Activated CD8-positive, alpha-beta T cell treated with anti-CD3 and anti-CD28 coated beads for 36 hours (primary cell): ENCODE measurements around the gene PIAS4. TPM values are rescaled to one million over a fixed set of nuclear protein-coding genes. Genes with fewer than 3 reads are reported as not detected.

Source experiments
- ATAC-seq: fragments of 200-7000 bp; cut with Tn5 transposase; one replicate; pipeline ENCODE4 v1.10.0; 2021; ENCODE audit warnings: mild to moderate bottlenecking, moderate library complexity
- CTCF ChIA-PET: fragments of 350-600 bp; sonication (Branson Sonifier 250); formaldehyde crosslinking; loops from one replicate; lab custom pipeline; 2021; ENCODE audit warnings: antibody characterized with exemption; lab: Charles Lee
- POLR2A ChIA-PET: fragments of 350-600 bp; sonication (Branson Sonifier 250); formaldehyde crosslinking; loops from one replicate; lab custom pipeline; 2021; ENCODE audit warnings: antibody characterized with exemption; lab: Charles Lee
- DNase-seq: peaks from one replicate; pipeline ENCODE4 v3.0.0-alpha.2; 2020
- H3K27ac Mint-ChIP-seq: one replicate; pipeline ENCODE4 v1.8.0; 2021; ENCODE audit warnings: mild to moderate bottlenecking, mixed read lengths
- H3K27me3 Mint-ChIP-seq: one replicate; pipeline ENCODE4 v1.8.0; 2021; ENCODE audit warnings: mixed read lengths
- H3K36me3 Mint-ChIP-seq: one replicate; pipeline ENCODE4 v1.8.0; 2021; ENCODE audit warnings: low read depth, mixed read lengths
- H3K4me1 Mint-ChIP-seq: one replicate; pipeline ENCODE4 v1.8.0; 2021; ENCODE audit warnings: low read depth, mixed read lengths
- H3K4me3 Mint-ChIP-seq: one replicate; pipeline ENCODE4 v1.8.0; 2021; ENCODE audit warnings: mild to moderate bottlenecking, moderate library complexity, mixed read lengths
- H3K9me3 Mint-ChIP-seq: one replicate; pipeline ENCODE4 v1.8.0; 2021; ENCODE audit warnings: mixed read lengths
- intact Hi-C: fragments of 100-400 bp; cut with micrococcal nuclease; formaldehyde crosslinking; loops from one replicate; pipeline ENCODE4 v1.10.0; 2022
- total RNA-seq, 2 experiments: library from RNA; stranded (reverse); gene quantifications; one replicate each; pipeline ENCODE4 v1.2.3, GENCODE V29; 2021
- TF ChIP-seq, protein P1 (sequence below): fragments of 200-600 bp; IDR thresholded peaks from one replicate; pipeline ENCODE4 v1.8.0; 2022; ENCODE audit warnings: antibody characterized with exemption, mild to moderate bottlenecking

Gene PIAS4
- total RNA-seq, 2 experiments from 2014 or later: 22.2 TPM

DNA sequence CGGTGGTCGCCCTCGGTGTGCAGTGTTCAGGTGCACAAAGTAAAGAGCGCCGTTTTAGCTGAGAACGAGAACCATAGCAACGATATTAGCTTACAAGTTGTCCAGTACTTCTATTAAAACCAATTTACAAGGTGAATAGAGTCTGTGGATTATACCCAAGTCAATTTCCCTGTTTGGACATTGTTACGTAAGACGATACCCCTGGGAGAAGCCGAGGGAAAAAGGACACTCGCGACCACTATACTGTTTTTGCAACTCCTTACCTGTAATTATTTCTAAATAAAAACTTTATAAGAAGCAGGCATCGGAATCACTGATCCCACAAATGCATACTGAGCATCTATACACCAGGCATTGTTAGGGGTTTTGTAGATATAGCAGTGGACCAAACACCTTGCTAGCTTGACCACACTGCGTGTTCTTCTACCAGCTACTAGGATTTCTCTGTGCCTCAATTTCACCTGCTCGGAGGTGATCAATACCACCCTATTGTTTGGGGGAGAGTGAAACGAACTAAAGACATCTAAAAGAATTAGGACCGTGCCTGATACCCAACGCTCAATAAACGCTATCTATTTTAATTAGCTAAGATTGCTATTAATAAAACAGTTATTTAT is 21.8 kb upstream of the PIAS4 start:
- H3K9me3 Mint-ChIP-seq: peaks cover under 1% of the 10 kb centered on the region
- peak overlapping the region; percentile 94 for H3K4me3 Mint-ChIP-seq
- peaks cover 49% of the 10 kb centered on the region for H3K4me1 Mint-ChIP-seq
- DNase-seq (no peak), ATAC-seq (no peak)
- no peaks in the 10 kb centered on the region for H3K27me3 Mint-ChIP-seq
- TF ChIP-seq, protein P1, sequence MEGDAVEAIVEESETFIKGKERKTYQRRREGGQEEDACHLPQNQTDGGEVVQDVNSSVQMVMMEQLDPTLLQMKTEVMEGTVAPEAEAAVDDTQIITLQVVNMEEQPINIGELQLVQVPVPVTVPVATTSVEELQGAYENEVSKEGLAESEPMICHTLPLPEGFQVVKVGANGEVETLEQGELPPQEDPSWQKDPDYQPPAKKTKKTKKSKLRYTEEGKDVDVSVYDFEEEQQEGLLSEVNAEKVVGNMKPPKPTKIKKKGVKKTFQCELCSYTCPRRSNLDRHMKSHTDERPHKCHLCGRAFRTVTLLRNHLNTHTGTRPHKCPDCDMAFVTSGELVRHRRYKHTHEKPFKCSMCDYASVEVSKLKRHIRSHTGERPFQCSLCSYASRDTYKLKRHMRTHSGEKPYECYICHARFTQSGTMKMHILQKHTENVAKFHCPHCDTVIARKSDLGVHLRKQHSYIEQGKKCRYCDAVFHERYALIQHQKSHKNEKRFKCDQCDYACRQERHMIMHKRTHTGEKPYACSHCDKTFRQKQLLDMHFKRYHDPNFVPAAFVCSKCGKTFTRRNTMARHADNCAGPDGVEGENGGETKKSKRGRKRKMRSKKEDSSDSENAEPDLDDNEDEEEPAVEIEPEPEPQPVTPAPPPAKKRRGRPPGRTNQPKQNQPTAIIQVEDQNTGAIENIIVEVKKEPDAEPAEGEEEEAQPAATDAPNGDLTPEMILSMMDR: no peak
- POLR2A ChIA-PET: interaction anchor here (0.6 to 7.8 kb wide), 20 partner anchors 10 to 669 kb away, joined by 3 to 131 read pairs (median 4); partner anchors contain the start of genes APBA3, DAPK3, MRPL54 and PIAS4
- H3K36me3 Mint-ChIP-seq: peaks cover 47% of the 10 kb centered on the region
- CTCF ChIA-PET: interaction anchor here (0.8 to 2.5 kb wide), 10 partner anchors 11 to 223 kb away, joined by 3 to 17 read pairs (median 4); partner anchors contain the start of genes DAPK3, MRPL54 and PIAS4
- H3K27ac Mint-ChIP-seq: peak overlapping the region; percentile 95
- intact Hi-C loops: loop anchor here (5.0 kb wide), 1 partner anchor 132 kb away; no protein-coding TSS in a partner anchor

DNA sequence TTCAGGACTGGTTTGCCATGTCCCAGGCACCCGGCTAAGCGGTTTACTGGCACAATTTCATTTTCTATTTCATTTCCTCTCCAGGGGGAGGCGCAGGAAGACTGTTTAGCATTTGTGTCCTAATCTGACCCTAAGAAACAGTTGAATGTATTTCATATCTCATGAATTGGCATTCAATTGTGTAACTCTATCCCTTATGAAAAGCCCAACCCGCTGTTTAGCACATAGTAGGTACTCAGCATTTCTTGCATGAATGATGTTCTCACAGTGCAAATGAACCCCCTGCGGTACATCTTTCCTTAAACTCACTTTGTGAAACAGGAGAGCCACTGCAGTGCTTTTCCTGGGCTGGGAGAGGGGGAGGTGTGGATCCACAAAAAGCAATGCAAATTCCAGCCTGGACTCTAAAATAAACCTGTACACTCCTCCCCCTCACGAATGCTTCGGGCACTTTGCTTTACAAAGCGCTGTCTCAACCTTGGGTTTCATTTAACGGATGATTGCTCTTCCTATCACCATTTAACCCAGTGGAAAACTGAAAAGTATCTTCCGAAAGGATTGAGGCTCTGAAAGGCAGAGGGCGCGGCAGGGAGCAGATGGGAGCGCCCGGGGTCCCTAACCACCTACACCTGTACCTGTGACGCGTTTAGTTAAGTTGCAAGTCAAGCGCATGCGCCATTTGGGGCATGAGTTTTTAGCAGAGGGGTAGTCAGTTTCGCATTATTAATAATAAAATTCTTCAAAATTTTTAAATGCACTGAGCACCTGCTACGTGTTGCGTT is 21.1 kb upstream of the PIAS4 start:
- intact Hi-C loops: loop anchor here (5.0 kb wide), 1 partner anchor 131 kb away; no protein-coding TSS in a partner anchor
- Mint-ChIP-seq H3K36me3 (peaks cover 42% of the 10 kb centered on the region), H3K9me3 (peaks cover 2% of the 10 kb centered on the region), H3K27me3 (no peaks in the 10 kb centered on the region), H3K4me1 (peaks cover 47% of the 10 kb centered on the region), H3K27ac (peak overlapping the region; percentile 95), H3K4me3 (peak overlapping the region; percentile 94)
- TF ChIP-seq, protein P1: peak; percentile 75
- ChIA-PET CTCF (interaction anchor here (1.0 to 2.5 kb wide), 8 partner anchors 11 to 216 kb away, joined by 3 to 17 read pairs (median 4); partner anchors contain the start of genes DAPK3 and PIAS4), POLR2A (interaction anchor here (1.9 to 7.8 kb wide), 9 partner anchors 8 to 225 kb away, joined by 7 to 131 read pairs (median 12); partner anchors contain the start of genes APBA3, DAPK3, MRPL54 and PIAS4)
- ATAC-seq: peak; percentile 40
- DNase-seq: peak; percentile 75

DNA sequence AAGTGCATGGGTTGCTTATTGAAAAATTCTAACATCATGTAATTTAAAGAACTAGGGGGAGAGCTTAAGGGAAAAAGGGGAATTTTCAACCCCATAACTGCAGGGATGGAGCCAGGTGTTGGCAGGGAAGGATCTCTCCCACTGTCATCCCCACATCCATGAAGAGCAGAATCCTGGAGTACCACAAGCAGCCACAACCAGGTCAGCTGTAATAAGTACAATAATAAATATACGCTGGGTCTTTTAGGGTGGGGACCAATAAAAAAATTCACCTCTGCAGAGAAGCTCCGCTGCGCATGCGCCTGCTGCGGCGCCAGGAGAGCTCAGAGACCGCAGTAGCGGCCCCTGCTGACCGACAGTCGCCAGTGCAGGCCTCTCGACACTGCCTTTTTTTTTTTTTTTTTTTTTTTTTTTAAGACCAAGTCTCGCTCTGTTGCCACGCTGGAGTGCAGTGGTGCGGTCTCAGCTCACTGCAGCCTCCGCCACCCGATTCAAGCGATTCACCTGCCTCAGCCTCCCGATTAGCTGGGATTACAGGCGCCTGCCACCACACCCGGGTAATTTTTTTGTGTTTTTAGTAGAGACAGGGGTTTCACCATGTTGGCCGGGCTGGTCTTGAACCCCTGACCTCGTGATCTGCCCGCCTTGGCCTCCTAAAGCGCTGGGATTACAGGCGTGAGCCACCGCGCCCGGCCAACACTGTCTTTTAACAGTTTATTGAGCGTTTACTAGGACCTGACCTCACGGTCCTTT is 19.7 kb upstream of the PIAS4 start:
- Mint-ChIP-seq H3K36me3 (peaks cover 28% of the 10 kb centered on the region), H3K27ac (peak overlapping the region; percentile 85), H3K27me3 (no peaks in the 10 kb centered on the region), H3K9me3 (peaks cover 2% of the 10 kb centered on the region), H3K4me3 (peak overlapping the region; percentile 94), H3K4me1 (peaks cover 34% of the 10 kb centered on the region)
- TF ChIP-seq, protein P1: peak; percentile 85
- CTCF ChIA-PET: interaction anchor here (0.7 to 1.8 kb wide), 17 partner anchors 9 to 266 kb away, joined by 3 to 12 read pairs (median 5); partner anchors contain the start of genes APBA3, DAPK3, MRPL54 and PIAS4
- POLR2A ChIA-PET: interaction anchor here (0.6 to 4.3 kb wide), 9 partner anchors 8 to 312 kb away, joined by 3 to 19 read pairs (median 6); partner anchors contain the start of genes DAPK3, MRPL54 and PIAS4
- peak; percentile 94 for DNase-seq
- intact Hi-C loops: loop anchor here (5.0 kb wide), 1 partner anchor 130 kb away; no protein-coding TSS in a partner anchor
- peak; percentile 63 for ATAC-seq

DNA sequence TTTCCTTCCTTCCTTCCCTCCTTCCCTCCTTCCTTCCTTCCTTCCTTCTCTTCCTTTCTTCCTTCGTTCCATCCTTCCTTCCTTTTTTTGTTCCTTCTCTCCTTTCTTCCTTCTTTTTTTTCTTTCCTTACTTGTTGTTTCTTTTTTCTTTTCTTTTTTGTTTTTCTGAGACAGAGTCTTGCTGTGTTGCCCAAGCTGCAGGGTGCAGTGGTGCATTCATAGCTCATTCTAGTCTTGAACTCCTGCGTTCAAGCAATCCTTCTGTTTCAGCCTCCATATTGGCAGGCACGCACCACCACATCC is 16.8 kb upstream of the PIAS4 start:
- TF ChIP-seq, protein P1: no peak
- H3K27me3 Mint-ChIP-seq: no peaks in the 10 kb centered on the region
- peaks cover 2% of the 10 kb centered on the region for H3K36me3 Mint-ChIP-seq
- ChIA-PET POLR2A (interaction anchor here (1.2 to 4.3 kb wide), 5 partner anchors 11 to 228 kb away, joined by 3 to 19 read pairs (median 3); partner anchors contain the start of genes DAPK3, MRPL54 and PIAS4), CTCF (interaction anchor here (0.9 to 2.6 kb wide), 4 partner anchors 10 to 216 kb away, joined by 3 to 9 read pairs (median 4); partner anchors contain the start of gene PIAS4)
- peaks cover 2% of the 10 kb centered on the region for H3K9me3 Mint-ChIP-seq
- DNase-seq: no peak
- H3K4me3 Mint-ChIP-seq: peak overlapping the region; percentile 39
- peaks cover 20% of the 10 kb centered on the region for H3K4me1 Mint-ChIP-seq
- no peak for ATAC-seq
- intact Hi-C loops: no loop called here
- peak overlapping the region; percentile 75 for H3K27ac Mint-ChIP-seq
